Astrocyte of the hippocampus (primary cell): ENCODE results near the gene CAMKV.
"Not testable (repeated sequence)": the region's sequence is repeated elsewhere in the genome, so short reads cannot be mapped to it uniquely, and the experiment has no call there.

Experiments
- DNase-seq: peaks from one replicate; pipeline ENCODE4 v3.0.0; 2011; ENCODE audit warnings: low read depth, low spot score

CAMKV gene

DNA sequence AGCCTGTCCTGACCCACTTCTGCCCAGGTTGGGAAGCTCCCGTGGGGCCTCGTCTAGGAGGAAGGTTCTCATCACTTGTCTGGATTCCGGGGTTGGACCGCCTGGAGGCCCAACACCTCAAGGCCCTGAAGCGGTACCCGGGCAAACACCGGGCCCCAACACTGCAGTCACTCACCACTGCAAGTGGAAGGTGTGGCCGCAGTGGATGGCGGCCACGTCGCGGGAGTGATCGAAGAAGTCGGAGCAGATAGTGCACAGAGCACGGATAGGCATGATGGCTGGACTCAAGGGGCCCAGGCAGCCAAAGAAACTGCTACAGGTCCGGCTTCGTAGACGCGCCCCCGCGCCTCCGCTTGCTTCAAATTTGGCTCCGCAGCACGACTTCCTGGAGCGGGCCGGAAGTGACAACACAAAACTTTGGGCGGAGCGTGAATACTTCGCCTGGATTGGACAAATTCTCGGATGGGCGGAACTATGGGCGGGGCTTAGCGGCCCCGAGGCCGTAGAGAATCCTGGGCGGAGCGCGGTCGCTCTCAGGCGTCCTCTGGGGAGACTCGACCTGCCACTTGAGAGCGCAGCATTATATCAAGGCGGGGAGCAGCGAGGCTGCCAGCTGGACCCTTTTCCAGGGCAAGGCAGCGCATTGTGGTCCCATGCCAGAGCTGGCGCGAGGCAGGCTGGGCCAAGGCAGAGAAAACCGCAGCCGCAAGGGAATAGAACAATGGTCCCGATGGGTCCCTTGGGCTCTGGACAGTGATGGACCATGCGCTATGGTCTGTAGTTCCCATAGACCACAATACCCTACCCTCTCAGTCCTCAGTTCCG lies 13.3 kb downstream of the CAMKV start, which contains the start of gene TRAIP:
Gene TRAIP, minus strand, starts transcription at position 384 of the 825 bp plus-strand sequence. Its CDS starts 111 bp downstream, at position 273.
- DNase-seq, result peak; percentile 97

DNA sequence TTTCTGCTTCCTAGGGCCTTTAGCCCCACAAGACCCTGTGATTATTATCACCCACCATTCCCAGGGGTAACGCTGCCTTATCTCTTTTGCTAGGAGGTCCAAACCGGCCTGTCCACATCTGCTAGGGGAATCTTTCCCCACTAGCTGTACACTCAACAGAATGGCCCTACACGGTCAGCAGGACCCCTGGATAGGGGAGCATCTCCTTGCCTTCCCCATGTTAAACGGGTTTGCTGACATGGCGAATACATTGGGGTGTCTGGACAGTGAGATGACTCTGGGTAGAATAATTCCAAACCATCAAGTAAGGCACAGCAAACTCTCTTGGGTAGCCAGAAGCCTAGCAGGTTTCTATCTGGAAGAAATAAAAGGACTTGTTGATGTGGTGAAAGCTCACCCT lies 14.0 kb downstream of the CAMKV start:
- no peak for DNase-seq

DNA sequence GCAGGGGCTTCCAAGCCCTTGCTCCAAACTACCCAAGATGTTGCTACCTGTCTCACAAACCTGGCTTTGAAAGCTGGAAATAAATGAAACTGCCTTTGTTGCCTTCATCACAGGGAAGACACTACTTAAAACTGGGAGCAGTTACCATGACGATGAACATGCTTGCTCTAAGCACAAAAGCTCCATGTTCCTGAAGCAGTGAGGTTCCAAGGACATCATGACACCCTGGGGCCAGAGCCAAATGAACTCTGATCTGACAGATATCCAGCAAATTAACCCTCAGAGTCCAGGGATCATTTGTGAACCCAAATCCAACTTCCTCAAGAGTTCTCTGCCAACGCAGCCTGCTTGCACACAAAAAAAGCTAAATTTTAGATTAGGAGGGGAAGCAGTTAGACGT lies 24.0 kb downstream of the CAMKV start:
- DNase-seq, result no peak

DNA sequence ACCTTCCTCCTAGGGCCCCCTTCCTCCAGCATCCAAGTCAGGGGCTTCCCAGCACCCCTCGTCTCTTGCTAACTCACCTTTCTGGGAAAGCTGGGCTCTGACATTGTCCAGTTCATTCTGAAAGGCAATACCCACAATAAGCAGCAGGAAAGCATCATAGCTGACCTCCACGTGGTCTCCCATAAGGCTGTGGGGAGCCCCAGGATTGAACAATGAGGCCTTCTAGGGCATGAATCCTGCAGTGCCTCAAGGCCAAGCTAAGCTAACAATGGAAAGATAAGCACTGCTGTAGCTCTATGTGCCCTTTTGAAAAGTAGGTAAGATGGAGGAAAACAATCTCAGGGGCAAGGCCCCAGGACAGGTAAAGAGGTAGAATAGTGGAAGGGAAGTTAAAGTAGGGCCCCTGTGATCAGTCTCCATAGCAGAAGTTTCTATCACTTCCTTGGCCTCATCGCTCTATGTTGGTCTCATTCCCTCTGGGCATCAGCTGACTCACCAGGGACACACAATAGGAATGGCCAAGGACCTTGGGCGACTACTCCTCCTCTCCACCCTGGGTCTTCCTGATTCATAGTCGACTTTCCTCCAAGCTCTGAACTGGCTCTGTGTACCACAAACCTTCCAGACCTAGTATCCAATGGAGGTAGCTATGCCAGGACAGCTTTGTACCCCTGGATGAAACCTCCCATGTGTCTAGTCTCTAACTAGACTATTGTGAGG lies 25.1 kb downstream of the CAMKV start:
- no peak for DNase-seq

DNA sequence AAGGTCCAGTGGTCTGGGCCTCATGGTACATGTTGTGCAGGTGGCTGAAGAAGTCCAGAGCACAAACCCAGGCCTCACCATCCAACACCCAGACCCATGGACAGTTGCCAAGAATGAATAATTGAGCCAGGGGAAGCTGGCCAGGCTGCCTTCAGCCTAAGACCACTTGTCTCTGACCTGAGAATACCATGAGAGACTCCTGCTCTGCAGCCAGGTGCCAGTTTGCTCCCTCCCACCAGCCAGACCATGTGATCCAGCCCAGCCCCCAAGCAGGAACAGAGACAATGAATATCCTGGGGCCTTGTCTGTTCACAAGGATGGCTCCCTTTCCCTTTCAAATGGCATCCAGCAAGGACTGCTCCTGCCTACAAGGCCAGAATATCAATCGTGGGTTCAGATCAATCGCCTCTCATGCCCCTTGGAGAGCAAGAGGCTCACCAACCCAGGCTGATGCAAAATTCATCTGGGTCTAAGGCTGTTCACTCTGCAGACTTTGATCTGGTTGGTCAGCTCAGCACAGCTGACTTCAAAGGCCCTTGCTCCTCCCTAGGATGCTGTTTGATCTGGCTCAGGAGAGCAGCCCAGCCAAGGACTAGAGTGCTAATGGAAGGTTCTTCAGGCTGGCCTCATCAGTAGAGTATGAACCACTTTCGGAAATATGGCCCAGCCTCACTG lies 26.7 kb downstream of the CAMKV start:
- DNase-seq, result no peak

DNA sequence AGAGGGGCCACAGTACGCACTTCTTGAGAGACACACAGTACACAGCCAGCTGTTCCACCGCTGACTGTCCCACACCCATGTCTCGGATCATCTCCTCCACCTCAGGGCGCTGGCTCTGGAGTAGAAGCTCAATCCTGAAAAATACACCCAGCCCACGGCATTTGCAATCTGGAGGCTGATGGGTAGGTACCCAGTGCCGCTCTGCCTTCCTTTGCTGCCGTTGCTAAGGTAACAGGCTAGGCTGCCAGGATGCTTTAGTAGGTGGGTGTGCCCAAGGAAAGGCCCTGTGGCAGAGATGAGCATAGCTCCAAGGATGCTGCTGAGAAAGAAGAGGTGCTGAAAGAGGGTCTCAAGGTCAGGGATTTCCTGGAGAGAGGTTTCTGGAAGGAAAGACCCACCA lies 27.9 kb downstream of the CAMKV start:
- no peak for DNase-seq

DNA sequence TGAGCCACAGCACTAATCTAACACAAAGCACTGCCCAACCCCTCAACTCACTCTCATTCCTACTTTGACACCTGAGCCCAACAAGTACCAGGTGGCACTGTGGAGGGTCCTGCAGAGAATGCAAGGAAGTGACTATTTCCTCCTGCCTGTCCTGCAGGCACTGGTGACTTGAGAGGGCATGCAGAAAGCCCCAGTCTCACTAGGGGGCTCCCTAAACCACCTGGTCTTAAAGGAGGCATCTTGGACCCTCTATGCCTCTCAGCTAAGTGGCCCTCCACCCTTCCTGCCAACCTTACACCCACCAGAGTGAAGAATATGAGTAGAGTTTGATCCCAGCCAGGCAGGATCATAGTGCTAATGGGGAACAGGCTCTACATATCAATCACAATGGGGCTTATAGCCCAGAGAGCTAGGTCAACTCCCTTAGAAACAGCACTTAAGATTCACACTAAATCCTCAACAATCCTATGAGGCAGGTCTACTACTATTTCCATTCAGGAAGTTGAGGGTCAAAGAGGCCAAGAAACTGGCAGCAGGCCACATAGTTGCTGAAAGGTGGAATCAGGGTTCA lies 28.5 kb downstream of the CAMKV start:
- DNase-seq, result peak; percentile 33

DNA sequence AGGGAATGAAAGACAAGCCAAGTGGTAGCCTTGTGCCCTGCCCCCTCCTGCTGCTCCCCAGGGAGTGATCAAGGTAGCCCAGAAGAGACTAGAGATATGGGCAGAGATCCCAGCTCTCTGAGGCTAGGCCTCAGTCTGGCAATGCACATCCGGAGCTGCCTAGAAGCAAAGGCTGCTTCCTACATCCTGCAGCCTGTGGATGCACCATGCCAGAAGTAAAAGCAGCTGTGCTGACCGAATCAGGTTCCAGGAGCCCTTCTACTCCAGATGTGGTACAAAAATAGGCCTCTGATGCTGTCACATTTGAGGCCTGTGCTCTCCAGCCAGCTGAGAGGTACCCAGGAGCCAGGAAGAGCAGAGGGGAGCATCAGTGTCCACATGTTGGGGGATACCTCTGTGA lies 29.3 kb downstream of the CAMKV start:
- no peak for DNase-seq

DNA sequence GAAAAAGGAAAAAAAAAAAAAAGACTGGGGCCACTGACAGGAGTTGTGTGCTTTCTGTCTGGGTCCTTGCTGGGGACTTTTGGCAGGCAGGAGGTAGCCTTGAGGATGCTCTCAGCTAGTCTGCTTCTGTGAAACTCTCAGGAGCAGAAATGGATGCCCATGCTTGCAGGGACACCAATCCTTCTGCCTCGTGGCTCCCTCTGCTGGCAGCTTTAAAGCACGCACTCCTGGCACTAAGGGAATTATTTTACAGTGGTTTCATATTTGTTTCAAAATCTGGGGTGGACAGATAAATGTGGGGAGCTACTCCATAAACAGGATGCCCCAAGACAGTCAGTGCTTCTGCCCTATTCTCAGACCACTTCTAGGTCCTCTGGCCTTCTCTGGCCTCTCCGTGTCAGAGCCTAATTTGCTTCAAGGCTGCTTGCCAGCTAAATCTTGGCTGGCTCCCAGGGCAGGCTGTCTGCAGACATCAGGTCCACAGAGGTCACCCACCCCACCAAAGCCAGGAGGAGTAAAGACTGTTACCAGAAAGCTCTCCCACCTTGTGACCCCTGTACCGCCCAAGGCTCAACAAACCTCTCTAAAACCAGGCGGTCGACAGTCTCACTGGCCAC lies 30.4 kb downstream of the CAMKV start:
- peak; percentile 86 for DNase-seq

DNA sequence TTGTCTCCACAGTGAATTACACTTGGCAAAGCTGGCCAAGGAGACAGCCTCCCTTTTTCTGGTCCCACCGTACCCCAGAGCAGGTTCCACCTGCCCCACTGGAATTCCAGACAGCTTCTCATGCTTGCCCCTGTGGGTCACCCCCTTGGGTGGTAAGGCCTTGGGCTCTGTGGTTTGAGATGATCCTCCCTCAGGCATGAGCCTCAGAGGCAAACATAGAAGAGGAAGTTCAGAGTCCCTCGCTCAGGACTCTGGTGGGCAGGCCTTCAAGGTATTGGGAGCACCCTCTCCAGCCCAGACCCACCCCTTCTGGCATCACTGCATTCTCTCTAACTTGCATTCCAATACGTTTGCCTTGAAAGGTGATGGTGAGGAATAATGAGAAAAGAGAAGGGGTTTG lies 38.4 kb downstream of the CAMKV start:
- no peak for DNase-seq

DNA sequence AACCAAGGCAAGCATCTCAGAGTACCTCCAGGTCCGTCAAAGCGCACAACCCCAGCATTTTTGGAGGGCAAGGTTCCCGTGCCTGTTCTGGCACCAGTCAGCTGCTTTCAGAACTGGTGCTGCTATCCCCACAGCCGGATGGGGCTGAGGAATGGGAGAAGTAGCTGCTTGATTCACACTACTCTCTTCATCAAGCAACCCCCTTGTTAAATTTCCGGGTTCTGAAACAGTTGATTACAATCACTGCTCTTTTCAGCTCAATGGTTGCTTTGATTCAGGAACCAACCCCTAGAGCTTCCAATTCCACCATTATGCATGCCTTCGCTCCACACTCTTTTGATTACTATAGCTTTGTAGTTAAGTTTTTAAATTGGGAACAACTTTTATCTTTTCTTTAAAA lies 43.7 kb downstream of the CAMKV start:
- DNase-seq, result no peak

DNA sequence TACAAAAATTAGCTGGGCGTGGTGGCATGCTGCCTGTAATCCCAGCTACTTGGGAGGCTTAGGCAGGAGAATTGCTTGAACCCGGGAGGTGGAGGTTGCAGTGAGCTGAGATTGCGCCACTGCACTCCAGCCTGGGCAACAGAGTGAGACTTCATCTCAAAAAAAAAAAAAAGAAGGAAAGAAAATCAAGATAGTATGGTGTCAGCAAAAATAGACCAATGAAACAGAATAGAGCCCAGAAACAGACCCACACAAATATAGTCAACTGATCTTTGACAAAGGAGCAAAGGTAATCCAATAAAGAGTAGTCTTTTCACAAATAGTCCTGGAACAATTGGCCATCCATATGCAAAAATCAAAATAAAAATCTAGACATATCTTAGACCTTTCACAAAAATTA lies 46.6 kb downstream of the CAMKV start:
- not testable (repeated sequence) for DNase-seq

DNA sequence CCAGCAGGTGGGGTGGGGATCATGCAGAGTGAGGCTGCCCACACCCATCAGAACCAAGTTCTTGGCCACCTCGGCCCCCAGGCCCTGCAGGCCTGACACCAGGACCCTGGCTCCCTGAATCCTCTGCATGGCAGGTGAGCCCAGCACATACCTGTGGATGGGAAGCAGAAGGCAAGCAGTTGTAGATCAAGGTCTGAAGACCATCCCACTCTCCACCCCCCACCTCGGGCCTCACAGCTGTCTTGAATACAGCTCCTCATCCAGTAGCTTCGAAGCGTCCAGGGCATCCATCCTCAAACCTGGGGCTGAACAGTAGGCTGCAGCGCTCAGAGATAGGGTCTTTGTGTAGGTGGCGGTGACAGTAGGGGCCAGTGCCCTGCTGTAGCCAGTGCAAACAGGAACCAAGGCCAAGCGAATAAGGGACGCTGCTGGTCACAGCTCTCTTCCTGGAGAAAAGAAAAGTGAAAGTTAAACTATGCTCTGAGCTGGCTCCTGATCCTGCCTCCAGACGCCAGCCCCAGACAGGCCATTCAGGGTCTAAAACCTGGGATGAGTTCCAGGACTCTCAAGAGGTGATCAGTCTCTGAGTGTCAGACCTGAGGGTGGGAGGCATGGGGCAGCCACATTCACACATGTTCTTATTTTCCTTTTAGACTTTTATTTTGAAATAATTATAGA lies 56.1 kb downstream of the CAMKV start, which contains the start of gene UBA7:
Gene UBA7, minus strand, starts transcription at position 457 of the 678 bp plus-strand sequence. Its CDS starts 166 bp downstream, at position 291.
- DNase-seq, result peak; percentile 84

DNA sequence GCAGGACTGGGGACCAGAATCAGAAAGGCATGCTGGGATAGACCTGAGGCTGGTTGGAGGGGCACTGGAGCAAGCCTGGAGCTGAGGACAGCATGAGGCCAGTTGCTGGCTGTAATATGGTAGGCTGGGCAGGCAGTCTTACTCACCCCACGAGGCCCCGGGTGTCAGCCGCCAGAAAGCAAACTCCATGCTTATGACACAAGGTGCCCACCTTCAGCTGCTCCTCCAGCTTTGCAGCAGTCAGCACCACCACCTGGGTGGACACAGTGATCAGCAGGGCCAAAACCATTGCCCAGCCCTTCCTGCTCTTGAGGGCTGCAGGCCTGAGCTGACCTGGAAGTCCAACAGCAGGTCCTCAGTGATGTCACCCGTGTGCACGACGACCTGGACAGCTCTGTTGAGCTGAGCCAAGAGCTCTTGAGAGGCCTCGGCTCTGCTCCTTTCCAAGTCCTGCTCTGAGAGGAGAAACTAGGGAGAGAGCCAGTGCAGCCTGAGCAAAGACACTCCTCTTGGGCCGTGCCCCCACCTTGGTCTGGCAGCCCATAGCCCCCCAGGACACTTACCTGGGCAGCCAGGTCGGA lies 56.7 kb downstream of the CAMKV start:
- no peak for DNase-seq
